ENCODE data around the gene GJB3.

- TF ChIP-seq FOXA2 (IDR thresholded peaks at IDR 0.05), result no peak
- TF ChIP-seq CTCF (IDR thresholded peaks at IDR 0.05; ENCODE audit: low read depth, low read length, missing input control), result no peak
Measured at GRCh38 chr1:34759503-34760357, 21.3 kb upstream of the GJB3 start, which contains the start of gene GJB4.

Measured in liver (tissue), 2 donors.